ENCODE data around the gene CDH13.

CDH13 gene

DNA sequence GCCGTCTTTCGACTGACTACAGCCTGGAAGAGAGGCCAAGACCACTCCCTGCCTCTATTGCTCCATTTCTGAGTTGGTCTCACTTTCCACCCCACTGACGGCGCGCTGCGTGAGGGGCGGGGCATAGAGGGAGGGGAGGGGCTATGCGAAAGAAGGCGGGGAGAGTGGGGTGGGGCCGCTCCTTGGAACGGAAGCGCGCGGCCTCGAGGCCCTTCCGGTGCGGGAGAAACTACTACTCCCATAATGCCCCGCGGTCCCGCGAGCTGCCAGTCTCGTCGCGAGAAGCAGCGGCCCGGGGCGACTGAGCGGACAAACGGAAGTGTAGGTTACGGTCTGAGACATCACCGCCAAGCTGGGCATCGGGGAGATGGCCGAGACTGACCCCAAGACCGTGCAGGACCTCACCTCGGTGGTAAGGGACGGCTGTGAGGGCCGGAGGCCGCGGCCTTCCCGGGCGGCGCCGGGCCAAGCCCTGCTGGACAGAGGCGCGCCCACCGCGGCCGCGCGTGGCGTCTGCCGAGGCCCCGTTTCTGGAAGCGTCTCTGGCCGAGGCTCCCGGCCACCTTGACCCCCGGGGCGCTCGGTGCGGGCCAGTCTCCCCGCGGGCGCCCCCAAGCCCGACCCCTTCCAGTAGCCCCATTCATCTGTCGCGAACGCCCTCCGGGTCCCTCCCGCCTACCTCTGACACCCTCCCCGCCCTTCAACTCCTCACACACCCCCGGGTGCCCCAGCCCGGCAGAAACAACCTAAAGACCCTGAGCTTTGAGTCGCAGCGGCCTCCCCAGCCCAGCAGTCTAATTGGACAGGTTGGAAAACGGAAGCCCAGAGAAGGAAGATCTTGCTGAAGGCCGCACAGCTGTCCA lies 1181.2 kb downstream of the CDH13 start, which contains the start of gene HSBP1:
HSBP1 (plus strand) TSS at position 269 of the 863 bp plus-strand sequence; CDS start at position 368, 99 bp downstream.
- H3K56ac ChIP-seq (ENCODE audit: low read length) = peak within 1 kb of the TSS; percentile 93
- no peak within 1 kb of the TSS for H3K23ac ChIP-seq (ENCODE audit: low read length)
- no peaks in the 10 kb centered on the region for H3K27me3 ChIP-seq (ENCODE audit: insufficient read depth, low read length, poor library complexity)
- H2BK15ac ChIP-seq (replicated peaks; ENCODE audit: low read depth) = no peak within 1 kb of the TSS
- H3K18ac ChIP-seq (ENCODE audit: low read length) = peak within 1 kb of the TSS; percentile 69
- H3K4me2 ChIP-seq (ENCODE audit: low read length) = peak within 1 kb of the TSS; percentile 82
- H2BK5ac ChIP-seq (ENCODE audit: low read length) = peak within 1 kb of the TSS; percentile 41
- H3K4me1 ChIP-seq (ENCODE audit: control insufficient read depth, low read depth, low read length) = peaks cover 12% of the 10 kb centered on the region
- H3K79me1 ChIP-seq (ENCODE audit: low read length) = peaks cover 10% of the 10 kb centered on the region
- H3K9ac ChIP-seq (ENCODE audit: low read length) = peak within 1 kb of the TSS; percentile 88
- H3K36me3 ChIP-seq (ENCODE audit: control insufficient read depth, insufficient read depth, low read length) = no peaks in the 10 kb centered on the region
- peak within 1 kb of the TSS; percentile 84 for H4K5ac ChIP-seq (ENCODE audit: low read length)
- H3K4me3 ChIP-seq (ENCODE audit: low read length) = peak within 1 kb of the TSS; percentile 88
- no peak within 1 kb of the TSS for H2BK120ac ChIP-seq (ENCODE audit: low read depth, low read length)
- peaks cover 14% of the 10 kb centered on the region for H3K79me2 ChIP-seq (ENCODE audit: control insufficient read depth, insufficient read depth, low read length)
- peak; percentile 97 for DNase-seq
- H2AK5ac ChIP-seq (ENCODE audit: low read length) = peak within 1 kb of the TSS; percentile 76
- no CpG with 5 or more reads among the region's 76 CpGs for WGBS (ENCODE audit: extremely low coverage, insufficient coverage, low lambda C conversion rate)
- peak within 1 kb of the TSS; percentile 74 for H3K4ac ChIP-seq (ENCODE audit: low read depth, low read length)
- no peak within 1 kb of the TSS for H4K8ac ChIP-seq (ENCODE audit: low read depth, low read length)
- no peak within 1 kb of the TSS for H3K27ac ChIP-seq (ENCODE audit: low read depth, low read length)

DNA sequence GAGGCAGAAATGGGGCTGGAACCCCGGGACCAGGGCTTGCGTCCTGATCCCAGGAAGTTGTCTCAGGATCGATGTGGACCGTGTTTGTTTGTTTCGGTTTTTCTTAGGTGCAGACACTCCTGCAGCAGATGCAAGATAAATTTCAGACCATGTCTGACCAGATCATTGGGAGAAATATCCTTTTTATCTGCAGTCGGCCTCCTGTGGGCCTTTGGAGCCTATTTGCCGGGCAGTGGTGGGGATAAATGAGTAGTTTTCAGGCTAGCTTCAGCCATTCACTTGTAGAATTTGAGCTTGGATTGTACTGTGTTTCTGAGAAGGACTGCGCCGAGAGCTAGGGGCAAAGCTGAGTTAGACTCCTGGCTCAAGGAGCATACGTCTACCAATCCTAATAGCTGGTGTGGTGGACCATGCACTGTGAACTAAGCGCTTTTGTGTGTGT lies 1181.8 kb downstream of the CDH13 start:
- H3K27ac ChIP-seq (ENCODE audit: low read depth, low read length) = no peak overlapping the region
- H3K4ac ChIP-seq (ENCODE audit: low read depth, low read length) = no peak overlapping the region
- H3K4me3 ChIP-seq (ENCODE audit: low read length) = peak overlapping the region; percentile 88
- H2BK120ac ChIP-seq (ENCODE audit: low read depth, low read length) = no peak overlapping the region
- H2BK5ac ChIP-seq (ENCODE audit: low read length) = no peak overlapping the region
- no peaks in the 10 kb centered on the region for H3K27me3 ChIP-seq (ENCODE audit: insufficient read depth, low read length, poor library complexity)
- peaks cover 14% of the 10 kb centered on the region for H3K79me2 ChIP-seq (ENCODE audit: control insufficient read depth, insufficient read depth, low read length)
- no peak overlapping the region for H2AK5ac ChIP-seq (ENCODE audit: low read length)
- peaks cover 10% of the 10 kb centered on the region for H3K79me1 ChIP-seq (ENCODE audit: low read length)
- no peak for DNase-seq
- H3K4me2 ChIP-seq (ENCODE audit: low read length) = peak overlapping the region; percentile 82
- peak overlapping the region; percentile 88 for H3K9ac ChIP-seq (ENCODE audit: low read length)
- no peak overlapping the region for H2BK15ac ChIP-seq (replicated peaks; ENCODE audit: low read depth)
- peak overlapping the region; percentile 69 for H3K18ac ChIP-seq (ENCODE audit: low read length)
- no peaks in the 10 kb centered on the region for H3K36me3 ChIP-seq (ENCODE audit: control insufficient read depth, insufficient read depth, low read length)
- WGBS (ENCODE audit: extremely low coverage, insufficient coverage, low lambda C conversion rate) = no CpG with 5 or more reads among the region's 11 CpGs
- H3K4me1 ChIP-seq (ENCODE audit: control insufficient read depth, low read depth, low read length) = peaks cover 12% of the 10 kb centered on the region
- H4K5ac ChIP-seq (ENCODE audit: low read length) = no peak overlapping the region
- H3K56ac ChIP-seq (ENCODE audit: low read length) = peak overlapping the region; percentile 93
- H3K23ac ChIP-seq (ENCODE audit: low read length) = no peak overlapping the region
- H4K8ac ChIP-seq (ENCODE audit: low read depth, low read length) = no peak overlapping the region

DNA sequence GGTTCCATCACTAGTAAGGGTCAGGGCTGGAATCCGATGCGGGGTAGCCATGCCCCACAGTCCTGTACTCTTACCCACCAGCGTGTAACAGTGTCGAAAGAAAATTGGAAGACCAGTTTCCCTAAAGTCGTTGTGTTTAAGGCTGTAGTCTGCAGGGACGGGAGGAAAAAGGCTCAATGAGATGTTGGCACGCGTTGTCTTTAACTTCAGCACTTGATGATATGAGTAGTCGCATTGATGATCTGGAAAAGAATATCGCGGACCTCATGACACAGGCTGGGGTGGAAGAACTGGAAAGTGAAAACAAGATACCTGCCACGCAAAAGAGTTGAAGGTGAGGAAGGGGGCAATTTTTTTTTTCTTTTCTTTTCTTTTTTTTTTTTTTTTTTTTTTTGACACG lies 1182.3 kb downstream of the CDH13 start:
- no CpG with 5 or more reads among the region's 13 CpGs for WGBS (ENCODE audit: extremely low coverage, insufficient coverage, low lambda C conversion rate)
- no peak overlapping the region for H4K8ac ChIP-seq (ENCODE audit: low read depth, low read length)

DNA sequence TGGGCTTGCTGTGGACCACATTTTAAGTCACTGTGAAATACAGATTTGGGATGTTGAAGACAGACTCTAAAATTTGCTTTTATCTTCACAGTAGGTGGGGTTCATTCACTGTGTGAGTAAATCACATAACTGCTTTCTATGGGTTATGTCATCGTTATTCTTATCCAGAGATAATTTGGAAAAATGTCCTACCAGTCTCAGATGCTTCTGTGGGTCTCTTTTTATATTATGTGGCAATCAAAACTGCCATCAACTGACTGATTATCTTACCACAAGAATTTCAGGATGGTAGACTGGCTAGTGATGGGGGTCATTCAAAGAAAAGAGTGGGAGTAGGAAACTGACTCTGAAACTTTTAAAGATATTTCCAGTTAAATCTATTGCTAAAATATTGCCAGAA lies 1184.1 kb downstream of the CDH13 start:
- H3K79me1 ChIP-seq (ENCODE audit: low read length) = peaks cover 10% of the 10 kb centered on the region
- H4K5ac ChIP-seq (ENCODE audit: low read length) = no peak overlapping the region
- no peak overlapping the region for H4K8ac ChIP-seq (ENCODE audit: low read depth, low read length)
- H2BK15ac ChIP-seq (replicated peaks; ENCODE audit: low read depth) = no peak overlapping the region
- H3K9ac ChIP-seq (ENCODE audit: low read length) = no peak overlapping the region
- DNase-seq = no peak
- H3K4me1 ChIP-seq (ENCODE audit: control insufficient read depth, low read depth, low read length) = peaks cover 12% of the 10 kb centered on the region
- no peak overlapping the region for H3K18ac ChIP-seq (ENCODE audit: low read length)
- no peaks in the 10 kb centered on the region for H3K36me3 ChIP-seq (ENCODE audit: control insufficient read depth, insufficient read depth, low read length)
- H2AK5ac ChIP-seq (ENCODE audit: low read length) = no peak overlapping the region
- H3K4me2 ChIP-seq (ENCODE audit: low read length) = no peak overlapping the region
- no peak overlapping the region for H3K23ac ChIP-seq (ENCODE audit: low read length)
- H3K27me3 ChIP-seq (ENCODE audit: insufficient read depth, low read length, poor library complexity) = no peaks in the 10 kb centered on the region
- H3K27ac ChIP-seq (ENCODE audit: low read depth, low read length) = no peak overlapping the region
- H3K79me2 ChIP-seq (ENCODE audit: control insufficient read depth, insufficient read depth, low read length) = peaks cover 14% of the 10 kb centered on the region
- H2BK120ac ChIP-seq (ENCODE audit: low read depth, low read length) = no peak overlapping the region
- no peak overlapping the region for H2BK5ac ChIP-seq (ENCODE audit: low read length)
- no peak overlapping the region for H3K56ac ChIP-seq (ENCODE audit: low read length)
- no peak overlapping the region for H3K4ac ChIP-seq (ENCODE audit: low read depth, low read length)
- no CpG with 5 or more reads among the region's 1 CpG for WGBS (ENCODE audit: extremely low coverage, insufficient coverage, low lambda C conversion rate)
- H3K4me3 ChIP-seq (ENCODE audit: low read length) = no peak overlapping the region

More for the DNA sequence above, 1182.3 kb downstream of the CDH13 start:
- Histone ChIP-seq H4K5ac (ENCODE audit: low read length) (no peak overlapping the region), H3K23ac (ENCODE audit: low read length) (peak overlapping the region; percentile 29), H3K79me2 (ENCODE audit: control insufficient read depth, insufficient read depth, low read length) (peaks cover 14% of the 10 kb centered on the region), H3K36me3 (ENCODE audit: control insufficient read depth, insufficient read depth, low read length) (no peaks in the 10 kb centered on the region), H3K18ac (ENCODE audit: low read length) (no peak overlapping the region), H3K4ac (ENCODE audit: low read depth, low read length) (no peak overlapping the region), H2AK5ac (ENCODE audit: low read length) (no peak overlapping the region), H3K79me1 (ENCODE audit: low read length) (peaks cover 10% of the 10 kb centered on the region), H3K27me3 (ENCODE audit: insufficient read depth, low read length, poor library complexity) (no peaks in the 10 kb centered on the region), H3K27ac (ENCODE audit: low read depth, low read length) (no peak overlapping the region), H2BK120ac (ENCODE audit: low read depth, low read length) (no peak overlapping the region), H3K4me3 (ENCODE audit: low read length) (peak overlapping the region; percentile 88), H3K56ac (ENCODE audit: low read length) (peak overlapping the region; percentile 93), H3K9ac (ENCODE audit: low read length) (peak overlapping the region; percentile 88), H3K4me2 (ENCODE audit: low read length) (peak overlapping the region; percentile 82), H2BK5ac (ENCODE audit: low read length) (no peak overlapping the region), H2BK15ac (replicated peaks; ENCODE audit: low read depth) (no peak overlapping the region), H3K4me1 (ENCODE audit: control insufficient read depth, low read depth, low read length) (peaks cover 12% of the 10 kb centered on the region)
- DNase-seq = no peak

DNA sequence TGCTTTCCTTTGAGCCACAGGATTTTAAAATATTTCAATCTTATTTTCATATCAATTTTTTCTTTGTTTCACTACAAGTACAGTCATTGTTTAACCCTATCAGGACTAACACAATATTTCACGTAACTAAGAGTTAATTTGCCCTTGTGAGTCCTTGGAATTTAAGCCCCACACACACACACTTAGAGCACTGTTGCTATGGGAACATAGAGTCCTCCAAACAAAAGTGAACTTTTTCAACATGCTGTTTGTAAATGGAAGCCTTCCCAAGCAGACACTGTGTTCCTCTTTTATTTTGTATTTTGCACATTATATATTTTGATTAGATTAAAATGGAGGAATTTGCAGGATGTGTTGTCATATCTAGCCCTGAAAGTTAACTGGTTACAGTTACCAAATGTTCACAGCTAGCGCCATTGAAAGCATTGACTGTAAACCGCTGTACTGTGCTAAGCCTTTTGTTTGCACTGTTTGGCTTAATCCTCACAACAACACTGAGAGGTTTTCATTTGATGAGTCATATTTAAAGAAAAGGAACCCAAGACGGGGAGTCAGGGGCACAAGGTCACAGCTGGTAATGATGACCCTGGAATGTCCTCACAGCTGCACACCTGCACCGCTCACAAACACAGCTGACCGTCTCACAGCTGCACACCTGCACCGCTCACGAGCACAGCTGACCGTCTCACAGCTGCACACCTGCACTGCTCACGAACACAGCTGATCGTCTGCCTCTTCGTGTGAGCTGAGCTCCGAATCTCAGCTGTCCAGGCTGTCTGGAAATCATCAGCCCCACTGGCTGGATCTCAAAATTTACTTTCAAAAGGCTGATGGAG lies 1187.3 kb downstream of the CDH13 start:
- no peak overlapping the region for H3K9ac ChIP-seq (ENCODE audit: low read length)
- H3K36me3 ChIP-seq (ENCODE audit: control insufficient read depth, insufficient read depth, low read length) = no peaks in the 10 kb centered on the region
- no peak overlapping the region for H3K4ac ChIP-seq (ENCODE audit: low read depth, low read length)
- H3K18ac ChIP-seq (ENCODE audit: low read length) = no peak overlapping the region
- H3K4me1 ChIP-seq (ENCODE audit: control insufficient read depth, low read depth, low read length) = peaks cover under 1% of the 10 kb centered on the region
- peaks cover 3% of the 10 kb centered on the region for H3K79me1 ChIP-seq (ENCODE audit: low read length)
- no peak overlapping the region for H3K56ac ChIP-seq (ENCODE audit: low read length)
- H3K23ac ChIP-seq (ENCODE audit: low read length) = no peak overlapping the region
- peak; percentile 77 for DNase-seq
- no peak overlapping the region for H3K4me3 ChIP-seq (ENCODE audit: low read length)
- no peak overlapping the region for H2BK5ac ChIP-seq (ENCODE audit: low read length)
- no peaks in the 10 kb centered on the region for H3K27me3 ChIP-seq (ENCODE audit: insufficient read depth, low read length, poor library complexity)
- H2BK15ac ChIP-seq (replicated peaks; ENCODE audit: low read depth) = no peak overlapping the region
- no peak overlapping the region for H2BK120ac ChIP-seq (ENCODE audit: low read depth, low read length)
- WGBS (ENCODE audit: extremely low coverage, insufficient coverage, low lambda C conversion rate) = no CpG with 5 or more reads among the region's 13 CpGs
- H3K4me2 ChIP-seq (ENCODE audit: low read length) = no peak overlapping the region
- H4K8ac ChIP-seq (ENCODE audit: low read depth, low read length) = no peak overlapping the region
- H2AK5ac ChIP-seq (ENCODE audit: low read length) = no peak overlapping the region
- H4K5ac ChIP-seq (ENCODE audit: low read length) = no peak overlapping the region
- peaks cover 5% of the 10 kb centered on the region for H3K79me2 ChIP-seq (ENCODE audit: control insufficient read depth, insufficient read depth, low read length)
- no peak overlapping the region for H3K27ac ChIP-seq (ENCODE audit: low read depth, low read length)

All from mesendoderm (in vitro differentiated cells).